GM12875 (cell line): ENCODE measurements around the gene NFIA.

ENCODE experiments used
- H3K4me3 ChIP-seq: one replicate; pipeline ENCODE4 v1.5.1; 2011; ENCODE audit warnings: low read depth, low read length, control low read depth
- CTCF ChIP-seq: IDR thresholded peaks from 2 replicates; pipeline ENCODE4 v1.5.1; 2011; ENCODE audit warnings: low read depth, mild to moderate bottlenecking, control low read depth, inconsistent platforms, low read length, moderate library complexity, borderline replicate concordance; ENCODE audit not compliant: insufficient read depth

Gene NFIA

GRCh38 chr1:61295818-61296537, 213.6 kb downstream of the NFIA start:
- no peak overlapping the region for H3K4me3 ChIP-seq
- no peak for TF ChIP-seq CTCF

- no peak for TF ChIP-seq CTCF
Measured at GRCh38 chr1:61297887-61298286, 215.5 kb downstream of the NFIA start.

GRCh38 chr1:61299463-61299862, 217.1 kb downstream of the NFIA start:
- TF ChIP-seq CTCF = no peak
- no peak overlapping the region for H3K4me3 ChIP-seq

More at GRCh38 chr1:61297887-61298286, 215.5 kb downstream of the NFIA start:
- no peak overlapping the region for H3K4me3 ChIP-seq

- TF ChIP-seq CTCF = no peak
- H3K4me3 ChIP-seq = no peak overlapping the region
Measured at GRCh38 chr1:61300899-61301298, 218.5 kb downstream of the NFIA start.

GRCh38 chr1:61301824-61302657, 219.7 kb downstream of the NFIA start:
- no peak for TF ChIP-seq CTCF

GRCh38 chr1:61307422-61308142, 225.2 kb downstream of the NFIA start:
- TF ChIP-seq CTCF = no peak
- H3K4me3 ChIP-seq = no peak overlapping the region

More at GRCh38 chr1:61301824-61302657, 219.7 kb downstream of the NFIA start:
- H3K4me3 ChIP-seq = no peak overlapping the region
